NCI-H2107 treated with DMSO at 0.1 percent for 48 hours (cell line): ENCODE results near the gene PRDM16.
"Not testable (repeated sequence)": the region's sequence is repeated elsewhere in the genome, so short reads cannot be mapped to it uniquely, and the experiment has no call there.

Experiments
- DNase-seq: peaks from one replicate; lab custom pipeline; 2025; ENCODE audit not compliant: unreplicated experiment; lab: John Stamatoyannopoulos, UW

The PRDM16 gene

DNA sequence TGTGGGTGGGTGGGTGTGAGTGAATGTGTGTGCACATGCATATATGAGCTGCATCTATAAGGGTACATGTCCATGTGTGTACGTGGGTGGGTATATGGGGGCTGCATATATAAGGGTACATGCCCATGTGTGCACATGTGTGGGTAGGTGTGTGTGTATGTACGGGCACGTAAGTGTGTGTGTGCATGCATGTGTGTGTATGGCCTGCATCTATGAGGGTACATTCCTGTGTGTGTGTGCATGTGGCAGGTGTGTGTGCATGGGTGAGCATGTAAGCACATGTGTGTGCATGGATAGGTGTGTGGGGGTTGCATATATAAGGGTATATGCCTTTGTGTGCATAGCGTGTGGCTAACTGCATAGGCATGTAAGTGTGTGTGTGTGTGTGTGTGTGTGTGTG, 204.4 kb downstream of the PRDM16 start:
- DNase-seq, result no peak

DNA sequence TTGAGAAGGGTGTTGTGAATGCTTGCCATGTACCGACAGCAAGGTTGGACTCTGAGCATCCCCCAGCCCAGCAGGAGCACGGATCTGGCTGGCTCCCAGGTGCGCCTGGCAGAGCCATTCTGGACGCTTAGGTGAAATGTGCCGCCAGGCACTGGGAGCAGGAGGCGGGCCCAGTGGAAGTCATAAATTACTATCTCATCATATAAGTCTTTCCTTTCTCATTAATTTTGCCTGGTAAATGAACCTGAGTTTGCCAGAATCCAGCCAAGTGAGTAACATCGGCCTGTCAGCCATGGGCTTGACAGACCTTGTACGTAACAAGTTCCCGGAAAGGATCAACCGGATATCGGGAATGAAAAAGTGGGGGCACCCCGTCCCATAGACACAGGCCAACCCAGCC, 206.0 kb downstream of the PRDM16 start:
- no peak for DNase-seq

DNA sequence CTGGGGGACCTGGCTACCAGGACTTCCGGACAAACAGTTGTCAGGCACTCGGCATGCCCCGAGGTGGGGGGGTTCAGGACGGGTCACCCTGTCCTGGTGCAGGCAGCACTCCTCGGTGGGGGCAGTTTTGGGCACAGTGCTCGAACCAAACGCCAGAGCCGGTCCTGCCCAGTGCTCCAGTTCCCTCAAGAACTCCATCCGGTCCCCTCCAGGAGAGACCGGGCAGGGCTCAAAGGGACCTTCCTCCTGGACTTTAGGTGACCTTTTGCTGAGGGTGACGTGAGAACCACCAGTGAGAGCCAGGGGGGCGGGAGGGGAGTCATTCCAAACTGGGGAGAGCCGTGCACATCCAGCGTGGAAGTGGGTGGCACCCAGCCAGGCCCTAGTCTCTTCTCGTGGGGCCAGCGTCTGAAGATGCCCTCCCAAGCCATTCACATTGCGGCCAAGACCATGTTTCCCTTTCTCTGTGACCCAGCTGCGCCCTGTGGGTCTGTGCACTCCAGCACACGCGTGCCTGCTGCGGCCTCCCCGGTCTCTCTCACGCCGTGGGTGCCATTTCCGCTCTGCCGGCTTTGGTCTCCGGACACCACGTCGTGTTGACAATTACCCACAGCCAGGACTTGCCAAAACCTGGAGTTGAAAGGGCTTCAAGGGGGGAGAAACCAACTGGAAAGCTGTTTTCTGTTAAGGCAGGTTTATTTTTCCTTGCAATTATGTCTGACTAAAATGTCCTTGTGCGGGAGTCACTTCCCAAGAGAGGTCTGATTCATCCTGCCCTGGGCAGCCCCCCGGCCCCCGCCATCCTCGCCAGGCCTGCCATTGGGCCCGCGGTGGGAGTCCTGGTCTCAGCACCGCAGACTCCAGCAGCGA, 206.7 kb downstream of the PRDM16 start:
- no peak for DNase-seq

DNA sequence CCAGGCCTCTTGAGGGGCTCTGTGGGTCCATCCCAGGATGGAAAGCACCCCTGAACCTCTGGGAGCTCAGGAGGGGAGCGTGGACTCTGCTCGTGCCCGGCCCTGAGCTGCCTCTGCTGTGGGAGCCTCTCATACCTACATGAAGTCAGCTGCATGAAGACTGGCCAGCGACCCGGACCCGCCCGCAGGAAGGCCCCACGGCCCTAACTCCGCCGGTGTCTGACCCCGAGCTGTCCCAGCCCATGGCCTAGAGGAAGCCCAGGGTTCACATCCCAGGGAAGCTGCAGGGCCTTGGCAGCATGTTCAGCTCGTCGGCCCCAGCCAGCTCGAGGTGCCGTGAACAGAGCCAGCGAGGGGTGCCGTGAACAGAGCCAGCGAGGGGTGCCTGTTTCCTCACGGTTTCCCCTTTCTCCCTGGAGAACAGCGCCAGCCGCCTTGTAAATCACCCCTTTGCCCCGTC, 207.4 kb downstream of the PRDM16 start:
- DNase-seq, result no peak

DNA sequence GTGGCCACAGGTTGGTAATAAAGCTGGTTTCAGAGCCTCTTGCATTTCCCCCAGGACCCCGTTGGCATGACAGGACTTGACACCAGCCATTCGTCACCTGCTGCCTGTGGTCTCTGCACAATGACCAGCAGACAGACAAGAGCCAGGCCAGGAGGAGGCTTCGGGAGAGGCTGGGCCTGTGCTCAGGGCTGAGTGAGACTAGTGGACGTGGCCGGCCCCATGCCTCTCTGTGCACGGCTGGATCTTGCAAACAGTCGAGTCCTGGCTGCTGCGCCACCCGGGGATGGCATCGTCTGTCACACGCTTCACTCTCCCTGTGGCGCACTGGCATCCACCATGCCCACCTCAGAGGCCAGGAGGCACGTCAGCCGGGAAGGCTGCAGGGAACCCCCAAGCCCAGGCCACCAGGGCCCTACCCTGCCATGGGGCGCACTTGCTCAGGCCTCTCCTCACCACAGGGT, 208.0 kb downstream of the PRDM16 start:
- no peak for DNase-seq

DNA sequence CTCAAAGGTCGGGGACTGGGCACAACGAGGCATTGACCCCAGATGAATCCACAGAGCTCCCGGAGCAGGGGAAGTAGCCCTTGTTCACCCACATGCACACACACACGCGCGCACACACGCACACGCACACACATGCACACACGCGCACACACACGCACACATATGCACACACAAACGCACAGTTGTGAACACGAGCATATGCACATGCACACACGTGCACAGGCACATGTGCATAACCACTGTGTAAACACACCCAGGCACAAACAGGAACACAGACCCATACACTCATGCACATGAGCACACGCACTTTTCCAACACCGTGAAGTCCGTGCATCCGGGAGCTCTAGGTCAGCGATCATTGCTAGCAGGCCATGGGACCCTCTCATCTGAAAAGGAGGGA, 208.6 kb downstream of the PRDM16 start:
- DNase-seq, result no peak

DNA sequence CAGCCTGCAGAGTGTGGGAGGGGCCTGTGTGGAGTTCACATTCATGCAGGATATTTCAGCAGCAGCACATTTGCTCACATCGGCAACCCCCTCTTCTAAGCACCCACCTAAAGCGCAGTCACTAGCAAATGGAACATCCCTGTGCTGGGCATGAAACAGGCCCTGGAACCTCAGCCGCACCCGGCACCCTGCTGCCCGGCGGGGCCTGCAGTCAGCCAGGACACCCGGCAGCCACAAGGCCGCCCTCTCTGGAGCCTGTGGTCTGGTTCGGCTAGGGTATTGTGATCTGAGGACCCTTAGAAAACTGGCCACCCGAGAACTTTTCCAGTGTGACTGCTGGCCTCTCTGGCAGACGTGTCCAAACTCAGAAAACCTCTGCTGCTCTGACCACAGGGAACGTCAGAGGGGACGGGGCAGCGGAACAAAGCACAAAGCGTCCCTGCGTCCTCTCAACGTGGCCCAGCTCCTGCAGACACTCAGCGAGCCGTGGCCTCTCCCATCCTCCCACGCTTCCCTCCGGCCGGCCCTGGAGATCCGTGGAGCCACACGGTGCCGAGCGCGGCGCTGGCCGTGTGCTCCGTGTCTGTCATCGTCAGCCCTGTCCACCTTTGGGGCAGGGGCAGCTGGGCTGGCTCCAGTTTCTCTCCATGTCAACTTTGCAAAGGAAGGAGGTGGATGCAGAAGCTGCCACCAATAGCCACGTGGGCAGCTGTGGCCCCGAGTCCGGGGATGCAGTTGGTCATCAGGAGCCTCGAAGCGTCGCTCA, 209.6 kb downstream of the PRDM16 start:
- no peak for DNase-seq

DNA sequence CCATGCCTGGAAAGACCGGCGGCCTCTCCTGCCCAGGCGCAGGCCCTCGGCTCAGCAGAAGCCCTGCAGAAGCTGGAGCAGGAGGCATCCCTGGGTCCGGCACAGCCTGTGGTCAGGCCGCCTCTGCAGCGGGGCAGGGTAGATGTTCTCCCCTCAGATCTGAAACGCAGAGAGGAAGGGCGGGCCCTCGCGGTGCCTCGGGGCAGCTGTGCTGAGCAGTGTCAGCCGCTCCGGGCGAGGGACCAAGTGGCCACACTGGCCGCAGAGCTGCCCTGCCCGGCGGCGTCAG, 210.1 kb downstream of the PRDM16 start:
- DNase-seq, result no peak

DNA sequence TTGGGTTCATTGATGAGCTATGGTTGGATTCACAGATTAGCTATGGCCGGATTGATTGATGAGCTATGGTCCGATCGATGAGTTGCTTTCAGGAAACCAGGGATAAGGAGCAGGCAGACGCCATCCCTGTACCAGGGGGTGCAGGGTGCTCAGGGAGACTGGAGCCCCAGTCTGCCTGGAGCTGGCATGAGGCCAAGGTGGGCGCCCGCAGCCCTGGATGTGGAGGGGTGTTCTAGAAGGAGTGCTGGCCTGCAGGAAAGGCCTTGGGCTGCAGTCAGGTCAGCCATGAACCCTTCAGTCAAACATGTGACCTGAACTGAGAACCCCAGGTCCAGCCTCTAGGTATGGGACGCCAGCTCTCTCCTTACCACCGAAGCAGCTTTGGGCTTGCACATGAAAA, 212.7 kb downstream of the PRDM16 start:
- DNase-seq, result no peak

DNA sequence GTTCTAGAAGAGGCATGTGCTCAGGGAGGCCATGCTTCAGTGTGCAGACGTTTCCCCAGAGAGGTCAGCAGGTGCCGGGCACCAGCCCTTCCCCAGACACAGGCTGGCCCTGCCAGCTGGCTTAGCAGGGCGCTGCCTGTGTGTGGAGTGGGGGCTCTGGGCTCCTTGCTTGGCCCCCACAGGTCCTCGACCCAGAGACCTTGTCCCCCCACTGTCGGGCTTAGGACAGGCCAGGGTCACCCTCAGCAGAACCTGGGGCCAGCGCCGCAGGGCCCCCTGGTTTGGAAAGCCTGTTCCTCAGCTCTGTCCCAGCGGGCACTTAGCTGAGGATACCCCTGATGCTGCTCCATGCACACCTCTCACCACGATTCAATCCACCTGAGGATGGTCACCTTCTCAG, 213.2 kb downstream of the PRDM16 start:
- DNase-seq, result no peak

DNA sequence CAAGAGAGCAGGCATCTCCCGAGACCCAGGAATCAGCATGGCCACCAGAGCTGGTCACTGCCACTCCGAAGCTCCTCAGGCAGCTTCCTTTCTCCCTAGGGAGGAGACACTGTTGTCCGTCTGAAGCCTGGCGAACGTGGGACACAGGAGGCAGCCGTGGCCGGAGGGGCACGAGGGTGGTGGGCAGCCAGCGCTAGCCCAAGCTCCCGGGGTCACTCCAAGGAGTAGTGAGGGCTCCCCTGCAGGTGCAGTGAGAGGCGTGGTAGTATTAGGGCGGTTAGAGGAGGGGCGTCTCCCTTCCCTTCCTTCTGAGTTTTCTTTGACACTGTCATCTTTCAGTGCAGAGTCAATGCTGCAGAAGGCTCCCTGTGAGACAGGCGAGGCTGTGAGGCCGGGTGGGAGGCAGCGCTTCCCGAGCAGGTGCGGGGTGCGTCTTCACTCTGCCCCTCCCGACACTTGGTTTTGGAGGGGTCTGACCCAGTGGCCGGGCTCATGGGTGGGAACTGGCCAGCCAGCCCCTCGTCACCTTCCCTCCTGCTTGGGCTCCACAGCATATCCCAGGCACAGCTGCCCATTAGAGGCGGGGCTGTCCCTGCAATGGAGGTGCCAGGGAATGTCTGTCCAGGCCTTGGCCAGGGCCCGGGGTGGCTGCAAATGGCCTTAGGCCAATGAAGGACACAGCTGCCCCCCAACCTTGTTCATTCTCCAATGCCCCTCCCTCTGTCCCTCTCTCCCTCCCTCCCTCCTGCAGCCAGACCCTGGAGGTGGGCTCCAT, 213.8 kb downstream of the PRDM16 start:
- no peak for DNase-seq

DNA sequence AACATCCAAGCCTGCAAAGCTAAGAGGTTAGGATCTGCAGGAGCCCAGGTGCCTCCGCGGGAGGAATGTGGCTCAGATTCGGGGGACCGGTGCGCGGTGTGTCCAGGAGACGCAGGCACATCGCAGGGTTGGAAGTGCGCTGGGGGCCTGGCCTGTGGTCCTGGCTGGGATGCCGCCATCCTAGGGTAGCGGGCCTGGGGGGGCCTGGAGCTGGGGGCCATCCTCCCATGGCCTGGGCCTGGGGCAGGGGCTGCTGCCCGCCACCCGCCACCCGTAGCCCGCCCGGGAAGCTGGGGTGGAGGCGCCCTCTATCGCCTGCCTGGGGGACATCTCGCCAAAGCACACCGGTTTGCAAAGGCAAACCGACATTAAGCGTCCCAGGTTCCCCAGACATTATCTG, 214.8 kb downstream of the PRDM16 start:
- DNase-seq, result no peak

DNA sequence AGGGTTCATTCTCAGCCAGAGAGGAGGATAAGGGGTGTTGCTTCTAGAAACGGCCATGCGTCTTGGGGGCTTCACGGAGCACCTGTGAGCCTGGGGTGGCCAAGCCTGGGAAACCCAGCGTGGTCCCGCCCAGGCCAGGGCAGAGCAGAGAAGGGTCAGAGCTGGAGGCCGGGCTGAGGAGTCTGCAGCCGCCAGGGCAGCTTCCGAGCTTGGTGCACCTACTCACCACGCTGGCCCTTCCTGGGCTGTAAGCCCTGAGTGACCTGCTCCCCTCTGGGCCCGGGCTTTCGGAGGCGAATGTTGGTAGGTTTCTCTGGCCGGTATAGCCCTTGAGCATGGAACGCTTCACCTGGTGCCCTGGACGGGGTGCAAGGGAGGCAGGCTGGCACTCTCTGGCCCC, 215.7 kb downstream of the PRDM16 start:
- no peak for DNase-seq

DNA sequence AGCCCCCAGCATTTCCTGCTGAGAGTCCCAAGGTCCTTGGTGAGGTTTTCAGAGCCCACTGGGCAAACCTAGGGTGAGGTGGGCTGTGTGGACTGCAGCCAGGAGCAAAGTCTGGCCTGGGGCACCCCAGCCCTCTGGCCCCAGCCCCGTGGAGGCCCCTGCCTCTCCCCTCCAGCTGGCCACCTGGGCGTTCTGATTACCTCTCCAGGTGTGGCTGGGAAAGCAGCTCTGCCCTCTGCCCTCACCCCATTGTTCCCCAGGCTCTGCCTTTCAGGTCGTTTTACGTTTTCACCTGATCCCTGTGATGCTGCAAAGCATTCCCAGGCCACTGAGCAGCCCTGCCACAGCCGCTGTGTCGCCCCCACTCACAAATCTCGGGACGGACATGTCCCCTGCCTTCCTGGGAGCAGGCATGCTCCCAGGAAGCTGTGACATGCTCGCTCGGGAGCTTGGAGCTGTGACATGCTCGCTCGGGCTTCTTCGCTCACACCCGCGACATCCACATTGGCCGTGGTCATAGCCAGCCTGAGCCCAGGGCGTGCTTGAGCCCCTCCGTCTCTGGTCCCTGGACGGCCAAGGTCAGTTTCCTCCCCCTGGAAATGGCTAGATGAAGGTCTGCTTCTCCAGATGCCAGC, 216.2 kb downstream of the PRDM16 start:
- DNase-seq, result no peak

DNA sequence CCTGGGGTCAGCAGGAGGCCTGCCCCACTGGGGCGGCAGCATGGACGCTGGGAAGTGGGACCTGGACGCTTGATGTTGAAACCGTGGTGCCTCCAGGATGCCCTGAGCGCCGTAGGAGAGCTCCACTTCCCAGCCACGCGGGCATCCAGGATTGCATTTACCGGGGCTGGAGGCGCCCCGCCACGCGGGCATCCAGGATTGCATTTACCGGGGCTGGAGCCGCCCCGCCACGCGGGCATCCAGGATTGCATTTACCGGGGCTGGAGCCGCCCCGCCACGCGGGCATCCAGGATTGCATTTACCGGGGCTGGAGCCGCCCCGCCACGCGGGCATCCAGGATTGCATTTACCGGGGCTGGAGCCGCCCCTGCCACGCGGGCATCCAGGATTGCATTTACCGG, 218.1 kb downstream of the PRDM16 start:
- not testable (repeated sequence) for DNase-seq

DNA sequence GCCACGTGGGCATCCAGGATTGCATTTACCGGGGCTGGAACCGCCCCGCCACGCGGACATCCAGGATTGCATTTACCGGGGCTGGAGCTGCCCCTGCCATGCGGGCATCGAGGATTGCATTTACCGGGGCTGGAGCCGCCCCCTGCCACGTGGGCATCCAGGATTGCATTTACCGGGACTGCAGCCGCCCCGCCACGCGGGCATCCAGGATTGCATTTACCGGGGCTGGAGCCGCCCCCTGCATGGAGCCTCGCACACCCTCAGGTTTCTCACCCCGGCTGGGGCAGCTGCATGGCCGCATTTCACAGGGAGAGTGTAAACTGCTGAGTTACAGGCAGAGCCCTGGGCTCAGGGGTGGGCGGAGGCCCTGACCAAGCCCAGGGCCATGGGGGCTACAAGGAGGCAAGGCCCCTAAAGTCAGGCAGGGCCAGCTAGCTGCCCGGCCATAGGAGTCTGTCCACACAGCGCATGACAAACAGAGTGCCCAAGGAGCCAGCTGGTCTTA, 218.7 kb downstream of the PRDM16 start:
- no peak for DNase-seq

DNA sequence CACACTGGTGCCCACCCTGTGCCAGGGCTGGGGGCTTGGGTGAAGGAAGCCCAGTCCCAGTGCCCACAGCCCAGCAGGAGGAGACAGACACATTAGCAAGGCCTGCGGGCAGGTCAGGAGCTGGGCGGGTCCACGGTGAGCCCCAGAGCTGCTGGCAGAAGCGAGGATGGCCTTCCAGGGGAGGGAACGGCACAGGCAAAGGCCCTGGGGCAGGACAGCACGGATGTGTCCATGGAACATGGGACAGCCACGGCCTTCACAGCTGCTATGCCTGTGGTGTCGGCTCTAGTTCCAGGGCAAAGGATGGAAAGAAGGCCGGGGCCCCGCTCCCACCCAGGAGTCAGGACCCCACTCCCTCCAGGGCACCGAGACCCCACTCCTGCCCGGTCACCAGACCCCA, 220.5 kb downstream of the PRDM16 start:
- DNase-seq, result no peak

DNA sequence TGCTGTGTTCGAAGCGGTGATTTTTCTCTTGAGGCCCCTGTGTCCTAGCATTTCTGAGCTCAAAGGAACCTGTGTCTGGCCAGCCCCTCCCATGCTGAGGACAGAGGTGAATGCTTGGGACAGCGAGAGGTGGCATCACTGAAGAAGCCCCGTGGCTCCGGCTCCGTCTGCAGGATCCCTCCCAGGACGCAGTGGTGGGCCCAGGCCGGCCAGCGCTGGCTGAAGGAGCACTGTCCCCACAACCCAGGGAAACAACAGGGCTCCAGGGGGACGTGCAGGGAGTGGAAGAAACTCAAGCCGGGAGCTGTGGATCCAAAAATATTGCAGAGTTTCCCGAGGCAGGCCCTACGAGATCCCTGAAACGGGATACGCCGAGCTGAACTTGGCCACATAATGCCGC, 221.4 kb downstream of the PRDM16 start:
- no peak for DNase-seq

DNA sequence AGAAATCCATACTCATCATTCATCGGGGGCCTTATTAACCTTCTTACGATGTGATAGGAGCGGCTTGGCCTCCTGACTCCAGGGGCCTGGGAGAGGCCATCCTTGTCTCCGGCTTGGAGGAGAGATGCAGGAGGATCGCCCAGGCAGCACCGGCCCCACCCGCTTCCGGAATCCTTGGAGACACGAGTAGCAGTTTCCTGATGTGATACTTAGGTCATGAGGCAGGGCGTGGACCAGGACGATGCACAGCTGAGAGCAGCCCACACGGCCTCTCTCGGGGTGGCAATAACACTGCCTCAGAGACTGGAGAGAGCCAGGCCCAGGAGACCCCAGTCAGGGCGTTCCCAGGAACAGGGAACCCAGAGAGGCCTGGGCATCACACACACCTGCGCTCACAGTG, 221.9 kb downstream of the PRDM16 start:
- DNase-seq, result no peak

DNA sequence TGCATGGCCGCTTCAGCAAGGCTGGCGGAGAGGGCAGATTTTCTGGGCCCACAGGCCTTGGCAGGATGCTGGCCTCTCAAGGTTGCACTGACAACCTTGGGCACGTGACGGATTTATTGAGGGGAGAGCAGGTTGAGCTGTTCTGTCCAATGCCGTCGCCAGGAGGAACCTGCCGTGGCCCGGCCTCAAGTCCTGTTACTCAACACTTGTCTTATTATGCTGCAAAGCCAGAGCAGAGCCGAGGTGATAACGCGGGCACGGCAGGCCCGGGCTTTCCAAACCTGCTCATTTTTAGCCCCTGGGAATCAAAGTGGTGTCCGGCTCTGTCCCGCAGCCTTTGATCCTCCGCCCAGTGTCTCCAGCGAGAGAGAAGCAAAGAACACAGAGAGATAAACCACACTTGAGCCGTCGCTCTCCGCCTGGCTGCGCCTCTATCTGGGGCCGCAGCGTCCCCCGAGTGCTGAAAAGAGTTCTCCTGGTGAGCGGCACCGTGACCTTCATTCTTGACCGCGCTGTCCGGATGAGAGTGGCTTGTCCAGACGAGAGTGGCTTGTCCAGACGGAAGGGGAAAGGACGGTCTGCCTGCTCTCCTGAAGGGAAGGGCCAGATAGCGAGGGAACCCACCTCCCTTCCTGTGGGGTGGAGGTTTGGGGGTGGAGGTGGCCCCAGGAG, 223.2 kb downstream of the PRDM16 start:
- DNase-seq, result no peak
